ENCODE measurements around the gene EFNA5.

Gene EFNA5

DNA sequence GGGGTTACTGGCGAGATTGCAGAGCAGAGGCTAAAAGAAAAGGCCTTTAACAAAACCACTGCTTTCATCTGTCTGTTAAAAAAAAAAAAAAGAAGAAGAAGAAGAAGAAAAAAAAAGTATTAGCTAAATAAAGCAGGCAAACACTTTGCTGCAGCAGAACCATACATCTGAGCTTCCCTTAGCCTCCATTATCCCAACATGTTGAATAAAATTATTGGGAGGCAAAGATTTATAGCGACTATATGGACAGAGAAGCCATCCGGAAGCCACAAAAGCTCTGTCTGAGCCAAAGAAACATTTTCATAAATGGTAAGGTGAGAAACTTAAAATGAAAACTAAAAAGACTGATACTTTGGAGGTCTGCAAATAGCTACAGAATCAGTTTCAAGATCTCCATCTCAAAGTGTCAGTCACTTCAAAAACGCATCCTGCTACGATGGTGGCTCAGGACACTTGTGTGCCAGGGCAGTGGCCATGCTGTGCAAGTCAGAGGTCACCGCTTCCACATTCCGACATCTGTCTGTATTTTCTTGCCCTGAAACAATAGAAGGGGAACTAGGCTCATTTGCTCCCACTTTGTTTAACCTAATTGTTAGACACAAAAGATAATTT, 9.6 kb downstream of the EFNA5 start:
- TF ChIP-seq CTCF (IDR thresholded peaks at IDR 0.05; ENCODE audit: borderline replicate concordance, extremely low read depth, low read length, poor library complexity, severe bottlenecking), result no peak
- no peak for TF ChIP-seq EZH2 (IDR thresholded peaks at IDR 0.05; ENCODE audit: borderline replicate concordance, low read depth, low read length, severe bottlenecking)
- H3K36me3 ChIP-seq (ENCODE audit: insufficient read depth, low read length), result no peaks in the 10 kb centered on the region
- no peaks in the 10 kb centered on the region for H3K4me1 ChIP-seq (ENCODE audit: insufficient read depth, low read length)
- DNase-seq (no peak), ATAC-seq (ENCODE audit: insufficient read depth, low read depth) (no peak)
- H3K27me3 ChIP-seq (ENCODE audit: insufficient read depth, low read length, poor library complexity), result no peaks in the 10 kb centered on the region
- no peak overlapping the region for H3K4me3 ChIP-seq (ENCODE audit: low read depth in 1 of 2, low read length in 2 of 2)
- H3K4me2 ChIP-seq (ENCODE audit: insufficient read depth, low read length), result no peak overlapping the region
- no peak overlapping the region for H2AFZ ChIP-seq (ENCODE audit: low read depth, low read length)
- H4K20me1 ChIP-seq (ENCODE audit: insufficient read depth, low read length), result no peaks in the 10 kb centered on the region
- no peaks in the 10 kb centered on the region for H3K9me3 ChIP-seq (ENCODE audit: insufficient read depth, low read length, severe bottlenecking)
- no peaks in the 10 kb centered on the region for H3K79me2 ChIP-seq (ENCODE audit: insufficient read depth, low read length)
- no peak overlapping the region for H3K9ac ChIP-seq (ENCODE audit: low read depth, low read length)
- no peak overlapping the region for H3K27ac ChIP-seq (ENCODE audit: low read length)

DNA sequence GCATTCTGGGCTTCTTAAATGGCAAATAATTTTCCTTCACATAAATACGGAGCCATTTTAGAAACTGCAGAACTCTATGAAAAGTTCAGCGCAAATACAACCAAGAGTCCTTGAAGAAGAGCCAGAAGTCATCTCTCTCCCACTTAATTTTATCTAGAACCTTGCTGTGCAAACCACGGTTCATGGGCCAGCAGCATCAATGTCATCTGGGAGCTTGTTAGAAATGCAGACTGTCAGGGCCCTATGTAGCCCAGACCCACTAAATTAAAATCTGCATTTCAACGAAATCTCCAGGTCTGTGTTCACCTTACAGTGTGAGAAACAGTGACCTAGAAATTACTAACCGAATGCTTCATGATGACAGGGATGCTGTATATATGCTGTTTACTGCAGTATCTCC, 12.2 kb downstream of the EFNA5 start:
- DNase-seq (no peak), ATAC-seq (ENCODE audit: insufficient read depth, low read depth) (no peak)
- H3K36me3 ChIP-seq (ENCODE audit: insufficient read depth, low read length), result no peaks in the 10 kb centered on the region
- H3K79me2 ChIP-seq (ENCODE audit: insufficient read depth, low read length), result no peaks in the 10 kb centered on the region
- H3K9ac ChIP-seq (ENCODE audit: low read depth, low read length), result no peak overlapping the region
- H3K4me1 ChIP-seq (ENCODE audit: insufficient read depth, low read length), result no peaks in the 10 kb centered on the region
- no peak overlapping the region for H3K4me2 ChIP-seq (ENCODE audit: insufficient read depth, low read length)
- H2AFZ ChIP-seq (ENCODE audit: low read depth, low read length), result no peak overlapping the region
- no peak overlapping the region for H3K27ac ChIP-seq (ENCODE audit: low read length)
- TF ChIP-seq EZH2 (IDR thresholded peaks at IDR 0.05; ENCODE audit: borderline replicate concordance, low read depth, low read length, severe bottlenecking), result no peak
- TF ChIP-seq CTCF (IDR thresholded peaks at IDR 0.05; ENCODE audit: borderline replicate concordance, extremely low read depth, low read length, poor library complexity, severe bottlenecking), result no peak
- no peaks in the 10 kb centered on the region for H3K9me3 ChIP-seq (ENCODE audit: insufficient read depth, low read length, severe bottlenecking)
- no peak overlapping the region for H3K4me3 ChIP-seq (ENCODE audit: low read depth in 1 of 2, low read length in 2 of 2)
- H3K27me3 ChIP-seq (ENCODE audit: insufficient read depth, low read length, poor library complexity), result no peaks in the 10 kb centered on the region
- H4K20me1 ChIP-seq (ENCODE audit: insufficient read depth, low read length), result no peaks in the 10 kb centered on the region

- H3K79me2 ChIP-seq (ENCODE audit: insufficient read depth, low read length), result no peaks in the 10 kb centered on the region
- H3K9ac ChIP-seq (ENCODE audit: low read depth, low read length), result no peak overlapping the region
- no peaks in the 10 kb centered on the region for H3K36me3 ChIP-seq (ENCODE audit: insufficient read depth, low read length)
- TF ChIP-seq EZH2 (IDR thresholded peaks at IDR 0.05; ENCODE audit: borderline replicate concordance, low read depth, low read length, severe bottlenecking) (no peak), CTCF (IDR thresholded peaks at IDR 0.05; ENCODE audit: borderline replicate concordance, extremely low read depth, low read length, poor library complexity, severe bottlenecking) (no peak)
- DNase-seq, result no peak
- H3K27me3 ChIP-seq (ENCODE audit: insufficient read depth, low read length, poor library complexity), result no peaks in the 10 kb centered on the region
- no peak overlapping the region for H3K27ac ChIP-seq (ENCODE audit: low read length)
- no peaks in the 10 kb centered on the region for H3K4me1 ChIP-seq (ENCODE audit: insufficient read depth, low read length)
- no peak overlapping the region for H3K4me3 ChIP-seq (ENCODE audit: low read depth in 1 of 2, low read length in 2 of 2)
- H2AFZ ChIP-seq (ENCODE audit: low read depth, low read length), result no peak overlapping the region
- no peak overlapping the region for H3K4me2 ChIP-seq (ENCODE audit: insufficient read depth, low read length)
- no peak for ATAC-seq (ENCODE audit: insufficient read depth, low read depth)
- H4K20me1 ChIP-seq (ENCODE audit: insufficient read depth, low read length), result no peaks in the 10 kb centered on the region
- no peaks in the 10 kb centered on the region for H3K9me3 ChIP-seq (ENCODE audit: insufficient read depth, low read length, severe bottlenecking)
Observed at GRCh38 chr5:107655831-107656230, 14.9 kb downstream of the EFNA5 start.

DNA sequence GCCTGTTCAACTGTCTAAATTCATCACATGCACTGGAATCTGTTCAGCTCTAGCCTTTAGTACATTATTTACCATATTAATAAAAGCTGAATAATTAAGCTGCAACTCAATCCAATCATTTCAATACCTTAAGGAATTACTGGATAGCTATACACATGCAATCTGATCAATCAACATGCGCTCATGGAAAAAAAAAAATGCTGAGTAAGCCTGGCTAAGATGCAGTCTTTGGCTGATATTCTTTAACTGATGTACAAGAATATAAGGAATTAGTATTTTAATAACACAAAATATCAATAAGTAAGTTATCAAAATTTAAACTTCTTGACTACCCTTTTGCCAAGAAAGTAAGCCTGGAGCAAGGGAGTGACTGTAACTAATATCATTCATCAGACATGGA, 15.9 kb downstream of the EFNA5 start:
- H3K79me2 ChIP-seq (ENCODE audit: insufficient read depth, low read length), result no peaks in the 10 kb centered on the region
- TF ChIP-seq CTCF (IDR thresholded peaks at IDR 0.05; ENCODE audit: borderline replicate concordance, extremely low read depth, low read length, poor library complexity, severe bottlenecking) (no peak), EZH2 (IDR thresholded peaks at IDR 0.05; ENCODE audit: borderline replicate concordance, low read depth, low read length, severe bottlenecking) (no peak)
- no peak overlapping the region for H3K9ac ChIP-seq (ENCODE audit: low read depth, low read length)
- H4K20me1 ChIP-seq (ENCODE audit: insufficient read depth, low read length), result no peaks in the 10 kb centered on the region
- no peak overlapping the region for H3K4me2 ChIP-seq (ENCODE audit: insufficient read depth, low read length)
- H3K9me3 ChIP-seq (ENCODE audit: insufficient read depth, low read length, severe bottlenecking), result no peaks in the 10 kb centered on the region
- H3K4me3 ChIP-seq (ENCODE audit: low read depth in 1 of 2, low read length in 2 of 2), result no peak overlapping the region
- H2AFZ ChIP-seq (ENCODE audit: low read depth, low read length), result no peak overlapping the region
- H3K4me1 ChIP-seq (ENCODE audit: insufficient read depth, low read length), result no peaks in the 10 kb centered on the region
- no peaks in the 10 kb centered on the region for H3K36me3 ChIP-seq (ENCODE audit: insufficient read depth, low read length)
- ATAC-seq (ENCODE audit: insufficient read depth, low read depth) (no peak), DNase-seq (no peak)
- H3K27ac ChIP-seq (ENCODE audit: low read length), result no peak overlapping the region
- no peaks in the 10 kb centered on the region for H3K27me3 ChIP-seq (ENCODE audit: insufficient read depth, low read length, poor library complexity)

Data from DND-41 (cell line).